Esophagus muscularis mucosa (tissue), 4 donors: Measurements from ENCODE around the gene HHATL.

ENCODE experiments used
- EP300 ChIP-seq: sonication (generic); formaldehyde crosslinking; IDR thresholded peaks from one replicate; pipeline ENCODE4 v1.6.1; 2017; ENCODE audit warnings: antibody characterized with exemption
- POLR2A ChIP-seq: fragments of 450-650 bp; IDR thresholded peaks from one replicate; pipeline ENCODE4 v1.6.1; 2017; ENCODE audit warnings: antibody characterized with exemption, moderate library complexity, mild to moderate bottlenecking, low read depth
- POLR2AphosphoS5 ChIP-seq, 2 donors: sonication (generic); formaldehyde crosslinking; IDR thresholded peaks; one replicate each; pipeline ENCODE4 v1.6.1; 2017; ENCODE audit warnings: antibody characterized with exemption in 2 of 2
- TF ChIP-seq, protein P1 (sequence below), 3 experiments: fragments of 200-600 bp in 2 of 3; fragments of 450-650 bp in 1 of 3; sonication (generic) in 2 of 3; IDR thresholded peaks; one replicate each; pipeline ENCODE4 v1.5.1; 2017 to 2019; ENCODE audit warnings: antibody characterized with exemption in 3 of 3, mild to moderate bottlenecking in 2 of 3, moderate library complexity in 1 of 3

DNA sequence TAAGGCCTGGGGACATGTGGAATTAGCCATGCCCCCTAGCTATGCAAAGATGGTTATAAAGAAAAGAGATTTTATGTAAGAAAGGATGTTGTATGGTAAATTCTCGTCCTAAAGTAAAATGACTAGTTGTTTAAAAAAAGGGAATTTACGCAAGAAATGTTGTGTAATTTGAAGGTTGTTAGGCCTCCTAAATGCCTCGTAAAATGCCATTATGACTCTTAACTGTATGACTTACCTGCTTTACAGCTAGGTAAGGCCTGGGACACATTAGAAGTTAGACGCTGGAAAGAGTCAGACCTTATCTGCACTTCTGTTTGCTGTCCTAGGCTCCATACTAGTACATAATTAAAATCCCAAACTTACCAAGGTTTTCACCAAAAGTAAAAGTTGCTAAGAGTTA lies 17.5 kb upstream of the HHATL start:
- no peak for TF ChIP-seq EP300
- TF ChIP-seq, protein P1, sequence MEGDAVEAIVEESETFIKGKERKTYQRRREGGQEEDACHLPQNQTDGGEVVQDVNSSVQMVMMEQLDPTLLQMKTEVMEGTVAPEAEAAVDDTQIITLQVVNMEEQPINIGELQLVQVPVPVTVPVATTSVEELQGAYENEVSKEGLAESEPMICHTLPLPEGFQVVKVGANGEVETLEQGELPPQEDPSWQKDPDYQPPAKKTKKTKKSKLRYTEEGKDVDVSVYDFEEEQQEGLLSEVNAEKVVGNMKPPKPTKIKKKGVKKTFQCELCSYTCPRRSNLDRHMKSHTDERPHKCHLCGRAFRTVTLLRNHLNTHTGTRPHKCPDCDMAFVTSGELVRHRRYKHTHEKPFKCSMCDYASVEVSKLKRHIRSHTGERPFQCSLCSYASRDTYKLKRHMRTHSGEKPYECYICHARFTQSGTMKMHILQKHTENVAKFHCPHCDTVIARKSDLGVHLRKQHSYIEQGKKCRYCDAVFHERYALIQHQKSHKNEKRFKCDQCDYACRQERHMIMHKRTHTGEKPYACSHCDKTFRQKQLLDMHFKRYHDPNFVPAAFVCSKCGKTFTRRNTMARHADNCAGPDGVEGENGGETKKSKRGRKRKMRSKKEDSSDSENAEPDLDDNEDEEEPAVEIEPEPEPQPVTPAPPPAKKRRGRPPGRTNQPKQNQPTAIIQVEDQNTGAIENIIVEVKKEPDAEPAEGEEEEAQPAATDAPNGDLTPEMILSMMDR (IDR thresholded peaks at IDR 0.05): no peak
- no peak for TF ChIP-seq POLR2A
- TF ChIP-seq POLR2AphosphoS5 (IDR thresholded peaks at IDR 0.05): no peak
